Progenitor cell of endocrine pancreas (in vitro differentiated cells): ENCODE results near the gene AP1M2. TPM values are rescaled to one million over a fixed set of nuclear protein-coding genes. Genes with fewer than 3 reads are reported as not detected.
"Not testable (repeated sequence)": the region's sequence is repeated elsewhere in the genome, so short reads cannot be mapped to it uniquely, and the experiment has no call there.

ENCODE experiments used
- DNase-seq: peaks from one replicate; pipeline ENCODE4 v3.0.0; 2021; ENCODE audit warnings: low spot score; ENCODE audit not compliant: unreplicated experiment
- H3K27ac Mint-ChIP-seq: 2 replicates; pipeline ENCODE4 v1.8.0; 2021; ENCODE audit warnings: mild to moderate bottlenecking, moderate library complexity, mixed read lengths
- H3K27me3 Mint-ChIP-seq: 2 replicates; pipeline ENCODE4 v1.8.0; 2021; ENCODE audit warnings: mixed read lengths
- H3K36me3 Mint-ChIP-seq: 2 replicates; pipeline ENCODE4 v1.8.0; 2022; ENCODE audit warnings: mixed read lengths; ENCODE audit not compliant: insufficient read depth
- H3K4me1 Mint-ChIP-seq: 2 replicates; pipeline ENCODE4 v1.8.0; 2021; ENCODE audit warnings: low read depth, mixed read lengths
- H3K4me3 Mint-ChIP-seq: 2 replicates; pipeline ENCODE4 v1.8.0; 2021; ENCODE audit warnings: low read depth, mild to moderate bottlenecking, moderate library complexity, mixed read lengths
- H3K9me3 Mint-ChIP-seq: 2 replicates; pipeline ENCODE4 v1.8.0; 2021; ENCODE audit warnings: low read depth, mixed read lengths
- CTCF ChIP-seq: fragments of 200-600 bp; sonication (generic); IDR thresholded peaks from one replicate; pipeline ENCODE4 v1.5.0; 2021; ENCODE audit warnings: antibody characterized with exemption, mild to moderate bottlenecking; ENCODE audit not compliant: unreplicated experiment
- total RNA-seq: library from RNA; stranded (reverse); gene quantifications from 2 replicates; pipeline ENCODE4 v1.2.1, GENCODE V29; 2021

The AP1M2 gene
- total RNA-seq, 1 donor from 2014 or later = 110 TPM

- H3K27ac Mint-ChIP-seq = peak overlapping the region; percentile 95
- no peaks in the 10 kb centered on the region for H3K9me3 Mint-ChIP-seq
- H3K4me1 Mint-ChIP-seq = peaks cover 4% of the 10 kb centered on the region
- peak overlapping the region; percentile 79 for H3K4me3 Mint-ChIP-seq
- DNase-seq = no peak
- no peak for TF ChIP-seq CTCF
- H3K36me3 Mint-ChIP-seq = no peaks in the 10 kb centered on the region
- peaks cover 8% of the 10 kb centered on the region for H3K27me3 Mint-ChIP-seq
Observed at GRCh38 chr19:10543059-10543419, 44.1 kb downstream of the AP1M2 start.

GRCh38 chr19:10539016-10539415, 48.1 kb downstream of the AP1M2 start:
- DNase-seq, H3K4me3 Mint-ChIP-seq, H3K4me1 Mint-ChIP-seq, H3K27ac Mint-ChIP-seq, H3K36me3 Mint-ChIP-seq, H3K9me3 Mint-ChIP-seq: not testable (repeated sequence)
- H3K27me3 Mint-ChIP-seq = peaks cover 11% of the 10 kb centered on the region

- H3K27me3 Mint-ChIP-seq = peaks cover 14% of the 10 kb centered on the region
- no peaks in the 10 kb centered on the region for H3K36me3 Mint-ChIP-seq
- DNase-seq = no peak
- H3K4me1 Mint-ChIP-seq = peaks cover 2% of the 10 kb centered on the region
- no peak overlapping the region for H3K27ac Mint-ChIP-seq
- TF ChIP-seq CTCF = no peak
- H3K9me3 Mint-ChIP-seq = no peaks in the 10 kb centered on the region
- H3K4me3 Mint-ChIP-seq = no peak overlapping the region
Observed at GRCh38 chr19:10538204-10538983, 48.7 kb downstream of the AP1M2 start.

GRCh38 chr19:10537668-10538067, 49.4 kb downstream of the AP1M2 start:
- H3K9me3 Mint-ChIP-seq = no peaks in the 10 kb centered on the region
- H3K27me3 Mint-ChIP-seq = peaks cover 14% of the 10 kb centered on the region
- no peak overlapping the region for H3K4me3 Mint-ChIP-seq
- no peak for TF ChIP-seq CTCF
- DNase-seq = no peak
- H3K4me1 Mint-ChIP-seq = no peaks in the 10 kb centered on the region
- H3K36me3 Mint-ChIP-seq = no peaks in the 10 kb centered on the region
- H3K27ac Mint-ChIP-seq = no peak overlapping the region

- peaks cover 19% of the 10 kb centered on the region for H3K27me3 Mint-ChIP-seq
- H3K27ac Mint-ChIP-seq = no peak overlapping the region
Observed at GRCh38 chr19:10535613-10536012, 51.5 kb downstream of the AP1M2 start.

More at GRCh38 chr19:10535613-10536012, 51.5 kb downstream of the AP1M2 start:
- H3K4me1 Mint-ChIP-seq = no peaks in the 10 kb centered on the region
- no peaks in the 10 kb centered on the region for H3K9me3 Mint-ChIP-seq
- no peak overlapping the region for H3K4me3 Mint-ChIP-seq
- TF ChIP-seq CTCF = no peak
- DNase-seq = no peak
- H3K36me3 Mint-ChIP-seq = no peaks in the 10 kb centered on the region
